GM12878 (cell line): Measurements from ENCODE around the gene ZCCHC13. TPM values are rescaled to one million over a fixed set of nuclear protein-coding genes. Genes with fewer than 3 reads are reported as not detected.

Experiments used
- ATAC-seq: fragments of 200-7000 bp; cut with Tn5 transposase; 3 replicates; pipeline ENCODE4 v1.9.1; 2020; ENCODE audit warnings: mild to moderate bottlenecking, moderate library complexity
- BruUV-seq: library from RNA; stranded (reverse); fragments of 400-500 nt; replicated peaks from 2 replicates; lab custom pipeline; 2021; lab: Mats Ljungman, UMichigan
- CTCF ChIA-PET: fragments of 300-600 bp; sonication (Branson Sonifier 250); formaldehyde crosslinking; extraction: SDS; loops from one replicate; lab custom pipeline; 2021; ENCODE audit warnings: inconsistent platforms; lab: Yijun Ruan, JAX
- POLR2A ChIA-PET: fragments of 350-600 bp; formaldehyde crosslinking; extraction: SDS; loops from one replicate; lab custom pipeline; 2021; ENCODE audit warnings: inconsistent platforms; lab: Charles Lee
- RAD21 ChIA-PET: fragments of 300-600 bp; sonication (Branson Sonifier 250); formaldehyde crosslinking; loops from one replicate; lab custom pipeline; 2023; ENCODE audit warnings: antibody characterized with exemption; ENCODE audit not compliant: unreplicated experiment; lab: Charles Lee
- SMC1A ChIA-PET: fragments of 300-600 bp; sonication (Branson Sonifier 250); formaldehyde crosslinking; loops from one replicate; lab custom pipeline; 2023; ENCODE audit not compliant: unreplicated experiment, uncharacterized antibody; lab: Charles Lee
- DNase-seq: peaks from one replicate; pipeline ENCODE4 v3.0.0-alpha.2; 2011; ENCODE audit warnings: low read depth, low spot score
- FAIRE-seq: peaks from 3 replicates; lab custom pipeline; 2011; peaks lifted over from hg19 to GRCh38; lab: Jason Lieb, UNC
- H2AFZ ChIP-seq: 2 replicates; pipeline ENCODE4 v1.6.0; 2011; ENCODE audit warnings: low read depth, low read length, control low read depth; ENCODE audit not compliant: control insufficient read depth
- H3K27ac ChIP-seq: 2 replicates; pipeline ENCODE4 v1.5.1; 2011; ENCODE audit warnings: control low read depth; ENCODE audit not compliant: control insufficient read depth, insufficient read depth
- H3K27me3 ChIP-seq, 2 experiments: replicated peaks in 1 of 2; 2 replicates each; pipeline versions ENCODE4 v1.6.0 to v1.6.1; 2011; ENCODE audit warnings: low read length in 1 of 2; ENCODE audit not compliant: control insufficient read depth in 2 of 2, insufficient read depth in 2 of 2
- H3K36me3 ChIP-seq, 2 experiments: 2 replicates each; pipeline ENCODE4 v1.5.1; 2011; ENCODE audit warnings: low read length in 1 of 2; ENCODE audit not compliant: control insufficient read depth in 2 of 2, insufficient read depth in 2 of 2
- H3K4me1 ChIP-seq: 2 replicates; pipeline ENCODE4 v1.6.1; 2011; ENCODE audit warnings: mild to moderate bottlenecking, low read length, moderate library complexity, mixed read lengths; ENCODE audit not compliant: control insufficient read depth, insufficient read depth
- H3K4me2 ChIP-seq: 2 replicates; pipeline ENCODE4 v1.6.0; 2011; ENCODE audit warnings: control low read depth; ENCODE audit not compliant: control insufficient read depth, insufficient read depth
- H3K4me3 ChIP-seq: fragments of 200-600 bp; sonication (generic); 2 replicates; pipeline ENCODE4 v1.5.1; 2016
- H3K79me2 ChIP-seq: 2 replicates; pipeline ENCODE4 v1.6.0; 2011; ENCODE audit warnings: low read length; ENCODE audit not compliant: control insufficient read depth, insufficient read depth
- H3K9ac ChIP-seq: 2 replicates; pipeline ENCODE4 v1.8.0; 2011; ENCODE audit warnings: low read length, control low read depth, mixed read lengths; ENCODE audit not compliant: control insufficient read depth, insufficient read depth
- H3K9me3 ChIP-seq: replicated peaks from 3 replicates; pipeline ENCODE4 v1.5.1; 2011; ENCODE audit warnings: mild to moderate bottlenecking, low read length; ENCODE audit not compliant: control insufficient read depth, insufficient read depth
- H4K20me1 ChIP-seq: 2 replicates; pipeline ENCODE4 v1.6.0; 2011; ENCODE audit not compliant: control insufficient read depth, insufficient read depth
- BACH1 ChIP-seq: fragments of 450-650 bp; IDR thresholded peaks from 2 replicates; pipeline ENCODE4 v1.6.1; 2017; ENCODE audit warnings: mild to moderate bottlenecking, borderline replicate concordance
- BMI1 ChIP-seq: fragments of 450-650 bp; IDR thresholded peaks from 2 replicates; pipeline ENCODE4 v1.6.1; 2016; ENCODE audit warnings: mild to moderate bottlenecking, moderate library complexity, borderline replicate concordance
- CREB1 ChIP-seq: IDR thresholded peaks from 2 replicates; pipeline ENCODE4 v1.6.1; 2012; ENCODE audit warnings: low read depth, mild to moderate bottlenecking, inconsistent platforms
- DPF2 ChIP-seq: fragments of 450-650 bp; IDR thresholded peaks from 2 replicates; pipeline ENCODE4 v1.6.1; 2017; ENCODE audit warnings: mild to moderate bottlenecking
- ETV6 ChIP-seq, 2 experiments: fragments of 450-650 bp in 1 of 2; IDR thresholded peaks in 1 of 2; conservative IDR thresholded peaks in 1 of 2; 2 replicates each; pipeline ENCODE4 v1.6.1; 2014; ENCODE audit warnings: antibody characterized with exemption in 1 of 2, borderline replicate concordance in 1 of 2, low read depth in 1 of 2, mild to moderate bottlenecking in 1 of 2, moderate library complexity in 1 of 2
- NFYA ChIP-seq: IDR thresholded peaks from 2 replicates; pipeline ENCODE4 v1.6.1; 2011; ENCODE audit warnings: low read depth, mild to moderate bottlenecking, low read length, improper control_type of control experiment, borderline replicate concordance
- NR2F1 ChIP-seq: fragments of 450-650 bp; conservative IDR thresholded peaks from 2 replicates; pipeline ENCODE4 v1.6.1; 2017; ENCODE audit warnings: mild to moderate bottlenecking
- SMAD1 ChIP-seq: fragments of 450-650 bp; IDR thresholded peaks from 2 replicates; pipeline ENCODE4 v1.6.1; 2018; ENCODE audit warnings: mild to moderate bottlenecking, low read depth; ENCODE audit not compliant: partially characterized antibody
- STAT3 ChIP-seq: IDR thresholded peaks from 2 replicates; pipeline ENCODE4 v1.6.1; 2011; ENCODE audit warnings: low read depth, low read length, improper control_type of control experiment
- TCF3 ChIP-seq: IDR thresholded peaks from 2 replicates; pipeline ENCODE4 v1.6.1; 2012; ENCODE audit warnings: low read depth, mild to moderate bottlenecking, low read length, borderline replicate concordance; ENCODE audit not compliant: insufficient read depth
- ZNF207 ChIP-seq: fragments of 450-650 bp; IDR thresholded peaks from 2 replicates; pipeline ENCODE4 v1.6.1; 2014; ENCODE audit warnings: antibody characterized with exemption, mild to moderate bottlenecking, borderline replicate concordance
- ZNF24 ChIP-seq: fragments of 450-650 bp; IDR thresholded peaks from 2 replicates; pipeline ENCODE4 v1.6.1; 2017; ENCODE audit warnings: antibody characterized with exemption, mild to moderate bottlenecking
- WGBS: methylation state at CpG from one replicate; pipeline ENCODE4 v1.1.6; 2016; ENCODE audit warnings: low lambda C conversion rate; ENCODE audit not compliant: insufficient replicate concordance, insufficient coverage; ENCODE audit errors: missing lambda C conversion rate; 5-methylcytosine and 5-hydroxymethylcytosine counted together
- in situ Hi-C: fragments of 300-500 bp; cut with MboI; formaldehyde crosslinking; loops from 9 replicates; pipeline ENCODE4 v1.14.3; 2018; ENCODE audit warnings: mixed read lengths
- intact Hi-C: fragments of 100-400 bp; cut with micrococcal nuclease; formaldehyde crosslinking; loops from one replicate; pipeline ENCODE4 v1.14.2; 2022; ENCODE audit not compliant: unreplicated experiment
- polyA plus RNA-seq, 11 experiments: library from polyadenylated mRNA; depleted of rRNA in 4 of 11; unstranded in 6 of 11; stranded (reverse) in 5 of 11; fragments of >200 nt; fragmentation: Nextera tagmentation in 4 of 11; fragmentation: Illumina TruSeq in 1 of 11; extraction: Ambion mirVana in 4 of 11; extraction: Trizol in 1 of 11; gene quantifications; 1 replicate in 1 of 11; 2 replicates in 10 of 11; pipeline versions ENCODE4 v1.2.1 to v1.2.3, GENCODE V29; 2011 to 2016; ENCODE audit warnings: inconsistent platforms in 2 of 11, missing spikeins in 2 of 11, low read depth in 1 of 11
- total RNA-seq, 4 experiments: library from RNA; depleted of rRNA in 3 of 4; stranded (reverse); fragments of >200 nt in 3 of 4; fragmentation: Illumina TruSeq in 1 of 4; extraction: Trizol in 1 of 4; gene quantifications; 2 replicates each; pipeline versions ENCODE4 v1.2.1 to v1.2.3, GENCODE V29; 2013 to 2021

ZCCHC13 gene
- total and polyA plus RNA-seq, 10 of the 15 experiments (the other 5 are each of a cell fraction or from before 2014, with no cell fraction given), result not detected

- intact Hi-C loops (no loop called here), in situ Hi-C loops (no loop called here)
- Histone ChIP-seq H3K27ac (no peak overlapping the region), H3K9ac (no peak overlapping the region), H3K4me2 (no peak overlapping the region), H4K20me1 (no peaks in the 10 kb centered on the region), H3K4me1 (no peaks in the 10 kb centered on the region), H3K4me3 (no peak overlapping the region), H3K27me3 (no peaks in the 10 kb centered on the region), H3K79me2 (no peaks in the 10 kb centered on the region), H3K9me3 (no peaks in the 10 kb centered on the region), H3K36me3 (no peaks in the 10 kb centered on the region), H2AFZ (no peak overlapping the region)
- no TSS peak for BruUV-seq
- ChIA-PET RAD21 (interaction anchor here (0.6 kb wide), 1 partner anchor 421 kb away, joined by 4 read pairs; no protein-coding TSS in a partner anchor), SMC1A (interaction anchor here (1.7 kb wide), 2 partner anchors 10 to 12 kb away, joined by 4 to 5 read pairs; no protein-coding TSS in a partner anchor), POLR2A (interaction anchor here (0.5 kb wide), 1 partner anchor 45 kb away, joined by 3 read pairs; no protein-coding TSS in a partner anchor), CTCF (interaction anchor here (0.9 to 1.7 kb wide), 3 partner anchors 13 to 85 kb away, joined by 3 to 4 read pairs (median 3); no protein-coding TSS in a partner anchor)
- DNase-seq, result no peak
- no peak for FAIRE-seq
- ATAC-seq, result no peak
- WGBS, result 50% methylated on average over 3 of the region's 3 CpGs
- no peak for TF ChIP-seq BACH1
- no peak for TF ChIP-seq DPF2
- no peak for TF ChIP-seq NFYA
- no peak for TF ChIP-seq NR2F1
- no peak for TF ChIP-seq ZNF207
- no peak for TF ChIP-seq ZNF24
- no peak for TF ChIP-seq BMI1
- TF ChIP-seq STAT3, result no peak
- TF ChIP-seq SMAD1, result no peak
- no peak for TF ChIP-seq CREB1
- no peak for TF ChIP-seq ETV6 (conservative IDR thresholded peaks at IDR 0.05 in 1 of 2, IDR thresholded peaks at IDR 0.05 in 1 of 2; ENCODE audit: borderline replicate concordance in 1 of 2, low read depth in 1 of 2)
- no peak for TF ChIP-seq TCF3
These were observed 33.6 kb upstream of the ZCCHC13 start for GRCh38 chrX:74270393-74270792.
